SK-N-SH treated with all-trans-retinoic acid at 6 μM for 48 hours (cell line): ENCODE measurements around the gene OGDHL.

Source experiments
- GLIS3 ChIP-seq: fragments of 250-450 bp; sonication (Bioruptor Pico); IDR thresholded peaks from 2 replicates; pipeline ENCODE4 v1.5.0; 2020; ENCODE audit warnings: mild to moderate bottlenecking, moderate library complexity
- OSR1 ChIP-seq: fragments of 250-450 bp; sonication (Bioruptor Pico); IDR thresholded peaks from 2 replicates; pipeline ENCODE4 v1.8.0; 2022; ENCODE audit warnings: moderate library complexity, mild to moderate bottlenecking, inconsistent platforms
- PPARA ChIP-seq: fragments of 250-450 bp; sonication (Bioruptor Pico); IDR thresholded peaks from 2 replicates; pipeline ENCODE4 v1.5.0; 2020; ENCODE audit warnings: mild to moderate bottlenecking, borderline replicate concordance
- SNAI2 ChIP-seq: fragments of 250-450 bp; sonication (Bioruptor Pico); IDR thresholded peaks from 2 replicates; pipeline ENCODE4 v1.5.0; 2020; ENCODE audit warnings: mild to moderate bottlenecking, moderate library complexity
- ZFP3 ChIP-seq: fragments of 250-450 bp; sonication (Bioruptor Pico); IDR thresholded peaks from 2 replicates; pipeline ENCODE4 v1.5.0; 2020; ENCODE audit warnings: mild to moderate bottlenecking, moderate library complexity
- TF ChIP-seq, protein P1 (sequence below): fragments of 250-450 bp; sonication (Bioruptor Pico); IDR thresholded peaks from 2 replicates; pipeline ENCODE4 v1.8.0; 2020; ENCODE audit warnings: mild to moderate bottlenecking, moderate library complexity, borderline replicate concordance
- TF ChIP-seq, protein P2 (sequence below): fragments of 250-450 bp; sonication (Bioruptor Pico); IDR thresholded peaks from 2 replicates; pipeline ENCODE4 v1.5.0; 2020; ENCODE audit warnings: mild to moderate bottlenecking, moderate library complexity

DNA sequence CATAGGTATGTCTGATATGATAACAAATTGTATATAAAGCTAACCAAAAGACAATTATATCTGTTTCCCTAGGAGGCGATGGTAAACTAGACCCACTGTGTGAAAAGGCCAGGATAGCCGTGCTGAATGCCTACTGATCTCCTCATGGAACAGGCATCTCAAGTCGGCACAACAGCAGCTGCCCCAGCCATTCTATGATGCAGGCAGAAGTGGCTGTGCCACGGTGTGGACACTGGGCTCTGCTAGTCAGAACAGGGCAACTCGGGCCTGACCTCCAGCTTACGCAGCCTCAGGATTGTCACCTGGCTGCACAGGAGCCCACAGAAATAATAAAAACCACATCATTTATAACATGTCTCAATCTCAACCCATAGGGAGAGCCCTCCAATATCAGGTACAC is 67.7 kb downstream of the OGDHL start:
- TF ChIP-seq ZFP3 (CRISPR knock-in tag) (no peak), PPARA (CRISPR knock-in tag) (no peak), GLIS3 (CRISPR knock-in tag) (no peak), OSR1 (CRISPR knock-in tag) (no peak), SNAI2 (CRISPR knock-in tag) (no peak)
- TF ChIP-seq, protein P1, sequence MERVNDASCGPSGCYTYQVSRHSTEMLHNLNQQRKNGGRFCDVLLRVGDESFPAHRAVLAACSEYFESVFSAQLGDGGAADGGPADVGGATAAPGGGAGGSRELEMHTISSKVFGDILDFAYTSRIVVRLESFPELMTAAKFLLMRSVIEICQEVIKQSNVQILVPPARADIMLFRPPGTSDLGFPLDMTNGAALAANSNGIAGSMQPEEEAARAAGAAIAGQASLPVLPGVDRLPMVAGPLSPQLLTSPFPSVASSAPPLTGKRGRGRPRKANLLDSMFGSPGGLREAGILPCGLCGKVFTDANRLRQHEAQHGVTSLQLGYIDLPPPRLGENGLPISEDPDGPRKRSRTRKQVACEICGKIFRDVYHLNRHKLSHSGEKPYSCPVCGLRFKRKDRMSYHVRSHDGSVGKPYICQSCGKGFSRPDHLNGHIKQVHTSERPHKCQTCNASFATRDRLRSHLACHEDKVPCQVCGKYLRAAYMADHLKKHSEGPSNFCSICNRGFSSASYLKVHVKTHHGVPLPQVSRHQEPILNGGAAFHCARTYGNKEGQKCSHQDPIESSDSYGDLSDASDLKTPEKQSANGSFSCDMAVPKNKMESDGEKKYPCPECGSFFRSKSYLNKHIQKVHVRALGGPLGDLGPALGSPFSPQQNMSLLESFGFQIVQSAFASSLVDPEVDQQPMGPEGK (CRISPR knock-in tag), result no peak
- TF ChIP-seq, protein P2, sequence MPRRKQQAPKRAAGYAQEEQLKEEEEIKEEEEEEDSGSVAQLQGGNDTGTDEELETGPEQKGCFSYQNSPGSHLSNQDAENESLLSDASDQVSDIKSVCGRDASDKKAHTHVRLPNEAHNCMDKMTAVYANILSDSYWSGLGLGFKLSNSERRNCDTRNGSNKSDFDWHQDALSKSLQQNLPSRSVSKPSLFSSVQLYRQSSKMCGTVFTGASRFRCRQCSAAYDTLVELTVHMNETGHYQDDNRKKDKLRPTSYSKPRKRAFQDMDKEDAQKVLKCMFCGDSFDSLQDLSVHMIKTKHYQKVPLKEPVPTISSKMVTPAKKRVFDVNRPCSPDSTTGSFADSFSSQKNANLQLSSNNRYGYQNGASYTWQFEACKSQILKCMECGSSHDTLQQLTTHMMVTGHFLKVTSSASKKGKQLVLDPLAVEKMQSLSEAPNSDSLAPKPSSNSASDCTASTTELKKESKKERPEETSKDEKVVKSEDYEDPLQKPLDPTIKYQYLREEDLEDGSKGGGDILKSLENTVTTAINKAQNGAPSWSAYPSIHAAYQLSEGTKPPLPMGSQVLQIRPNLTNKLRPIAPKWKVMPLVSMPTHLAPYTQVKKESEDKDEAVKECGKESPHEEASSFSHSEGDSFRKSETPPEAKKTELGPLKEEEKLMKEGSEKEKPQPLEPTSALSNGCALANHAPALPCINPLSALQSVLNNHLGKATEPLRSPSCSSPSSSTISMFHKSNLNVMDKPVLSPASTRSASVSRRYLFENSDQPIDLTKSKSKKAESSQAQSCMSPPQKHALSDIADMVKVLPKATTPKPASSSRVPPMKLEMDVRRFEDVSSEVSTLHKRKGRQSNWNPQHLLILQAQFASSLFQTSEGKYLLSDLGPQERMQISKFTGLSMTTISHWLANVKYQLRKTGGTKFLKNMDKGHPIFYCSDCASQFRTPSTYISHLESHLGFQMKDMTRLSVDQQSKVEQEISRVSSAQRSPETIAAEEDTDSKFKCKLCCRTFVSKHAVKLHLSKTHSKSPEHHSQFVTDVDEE (CRISPR knock-in tag), result no peak
